Activated CD4-positive, alpha-beta T cell treated with anti-CD3 and anti-CD28 coated beads, Interleukin-2, amount 10 ng/mL, durations not matched to agents 7 days and 5 days (primary cell): ENCODE results near the gene ZNF496. TPM values are rescaled to one million over a fixed set of nuclear protein-coding genes. Genes with fewer than 3 reads are reported as not detected.
"Not testable (repeated sequence)": the region's sequence is repeated elsewhere in the genome, so short reads cannot be mapped to it uniquely, and the experiment has no call there.

Experiments
- CTCF ChIA-PET: fragments of 350-600 bp; sonication (Branson Sonifier 250); formaldehyde crosslinking; loops from one replicate; lab custom pipeline; 2021; ENCODE audit warnings: antibody characterized with exemption; lab: Charles Lee
- POLR2A ChIA-PET: fragments of 350-600 bp; sonication (Branson Sonifier 250); formaldehyde crosslinking; loops from one replicate; lab custom pipeline; 2021; ENCODE audit warnings: antibody characterized with exemption; lab: Charles Lee
- DNase-seq: peaks from one replicate; pipeline ENCODE4 v3.0.0-alpha.2; 2020
- H3K27ac Mint-ChIP-seq: one replicate; pipeline ENCODE4 v1.8.0; 2021; ENCODE audit warnings: mild to moderate bottlenecking, moderate library complexity, mixed read lengths
- H3K27me3 Mint-ChIP-seq: one replicate; pipeline ENCODE4 v1.8.0; 2021; ENCODE audit warnings: mixed read lengths
- H3K36me3 Mint-ChIP-seq: one replicate; pipeline ENCODE4 v1.8.0; 2021; ENCODE audit warnings: low read depth, mixed read lengths
- H3K4me1 Mint-ChIP-seq: one replicate; pipeline ENCODE4 v1.8.0; 2021; ENCODE audit warnings: mixed read lengths
- H3K4me3 Mint-ChIP-seq: one replicate; pipeline ENCODE4 v1.8.0; 2021; ENCODE audit warnings: mild to moderate bottlenecking, moderate library complexity, mixed read lengths
- H3K9me3 Mint-ChIP-seq: one replicate; pipeline ENCODE4 v1.8.0; 2021; ENCODE audit warnings: mixed read lengths
- total RNA-seq, 2 experiments: library from RNA; stranded (reverse); gene quantifications; one replicate each; pipeline ENCODE4 v1.2.3, GENCODE V29; 2021

Gene ZNF496
- 1 to 10 TPM; 7.2 to 7.4 TPM for total RNA-seq

DNA sequence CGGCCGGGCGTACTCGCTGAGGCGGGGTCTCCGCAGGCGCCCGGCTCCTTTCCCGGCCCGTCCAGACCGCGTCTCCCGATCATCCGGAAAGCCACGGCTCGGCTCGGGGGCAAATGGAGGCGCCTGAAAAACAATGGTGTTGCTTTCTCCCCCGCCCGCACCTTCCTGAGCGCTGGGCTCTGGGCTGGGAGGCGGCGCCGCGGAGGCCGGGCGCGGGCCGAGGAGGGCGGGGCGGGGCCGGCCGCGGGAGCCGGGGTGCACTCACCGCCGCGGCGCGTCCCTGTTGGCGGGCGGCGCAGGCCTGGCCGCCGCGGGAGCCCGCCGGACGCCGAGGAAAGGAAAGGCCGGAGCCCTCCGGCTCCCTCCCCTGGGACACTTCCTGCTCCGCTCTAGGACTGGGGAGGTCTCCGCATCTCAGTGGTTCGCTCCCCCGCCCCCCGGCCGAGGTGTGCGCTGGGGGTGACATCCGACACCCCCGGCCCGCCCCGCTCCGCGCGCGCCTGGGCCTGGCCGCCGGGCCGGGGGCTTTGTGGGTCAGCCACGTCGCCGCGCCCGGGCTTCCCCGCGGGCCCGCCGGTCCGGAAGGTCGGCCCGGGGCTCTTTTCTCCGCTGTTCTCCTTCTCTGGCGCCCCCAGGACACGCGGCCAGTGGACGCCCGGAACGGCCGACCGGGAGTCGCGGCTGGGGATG, at the start of gene ZNF496:
Gene ZNF496, minus strand, starts transcription at position 343 of the 690 bp plus-strand sequence. CDS start 2,289 bp downstream, outside the sequence.
- DNase-seq = peak; percentile 41
- Mint-ChIP-seq H3K27me3 (no peaks in the 10 kb centered on the region), H3K27ac (peak within 1 kb of the TSS; percentile 88), H3K4me1 (peaks cover 29% of the 10 kb centered on the region), H3K36me3 (peaks cover 5% of the 10 kb centered on the region), H3K4me3 (peak within 1 kb of the TSS; percentile 88), H3K9me3 (no peaks in the 10 kb centered on the region)
- POLR2A ChIA-PET = no interaction called here
- CTCF ChIA-PET = interaction anchor here (0.6 to 1.6 kb wide), 2 partner anchors 9 to 18 kb away, joined by 3 read pairs; no protein-coding TSS in a partner anchor

DNA sequence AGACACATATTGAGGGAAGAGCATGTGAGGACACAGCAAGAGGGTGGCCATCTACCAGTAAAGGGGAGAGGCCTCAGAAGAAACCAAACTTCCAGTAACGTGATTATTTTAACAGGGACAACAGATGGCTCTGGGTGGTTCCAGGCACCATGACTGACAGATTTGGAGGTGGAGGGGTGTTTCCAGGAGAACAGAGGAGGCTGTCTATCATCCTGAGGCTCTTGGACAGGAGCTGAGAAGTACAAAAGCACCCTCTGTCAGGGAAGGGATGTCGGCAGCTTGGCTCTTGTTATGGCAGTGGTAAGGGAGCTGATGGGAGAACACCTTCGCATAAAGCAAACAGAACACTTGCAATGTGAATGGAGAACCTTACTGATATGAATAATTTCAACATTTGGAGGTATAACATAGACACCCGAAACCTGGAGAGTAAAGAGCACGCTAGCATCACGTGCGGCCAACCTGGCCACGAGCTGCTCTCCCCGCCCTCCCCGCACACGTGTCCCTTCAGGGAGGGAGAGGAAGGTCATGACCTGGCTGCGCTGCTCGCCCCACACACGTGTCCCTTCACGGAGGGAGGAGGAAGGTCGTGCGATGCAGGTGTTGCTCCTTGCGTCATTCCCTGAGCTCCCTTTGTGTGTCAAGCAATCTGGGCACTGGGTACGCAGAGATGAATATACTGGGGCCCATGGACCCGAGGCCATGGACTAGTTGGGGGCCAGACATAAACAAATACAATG, 46.8 kb upstream of the ZNF496 start:
- H3K4me3 Mint-ChIP-seq = no peak overlapping the region
- H3K27ac Mint-ChIP-seq = no peak overlapping the region
- H3K9me3 Mint-ChIP-seq = peaks cover 3% of the 10 kb centered on the region
- H3K36me3 Mint-ChIP-seq = no peaks in the 10 kb centered on the region
- ChIA-PET CTCF (no interaction called here), POLR2A (no interaction called here)
- no peaks in the 10 kb centered on the region for H3K4me1 Mint-ChIP-seq
- no peak for DNase-seq
- peaks cover 6% of the 10 kb centered on the region for H3K27me3 Mint-ChIP-seq

DNA sequence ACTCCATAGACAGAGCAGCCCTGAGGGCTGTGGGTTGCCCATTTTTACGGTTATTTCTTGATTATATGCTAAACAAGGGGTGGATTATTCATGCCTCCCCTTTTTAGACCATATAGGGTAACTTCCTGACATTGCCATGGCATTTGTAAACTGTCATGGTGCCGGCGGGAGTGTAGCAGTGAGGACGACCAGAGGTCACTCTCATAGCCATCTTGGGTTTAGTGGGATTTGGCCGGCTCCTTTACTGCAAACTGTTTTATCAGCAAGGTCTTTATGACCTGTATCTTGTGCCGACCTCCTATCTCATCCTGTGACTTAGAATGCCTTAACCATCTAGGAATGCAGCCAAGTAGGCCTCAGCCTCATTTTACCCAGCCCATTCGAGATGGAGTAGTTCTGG, 46.0 kb upstream of the ZNF496 start:
- H3K9me3 Mint-ChIP-seq, H3K27ac Mint-ChIP-seq, POLR2A ChIA-PET, CTCF ChIA-PET, H3K4me3 Mint-ChIP-seq, H3K27me3 Mint-ChIP-seq, H3K4me1 Mint-ChIP-seq, DNase-seq, H3K36me3 Mint-ChIP-seq: not testable (repeated sequence)

DNA sequence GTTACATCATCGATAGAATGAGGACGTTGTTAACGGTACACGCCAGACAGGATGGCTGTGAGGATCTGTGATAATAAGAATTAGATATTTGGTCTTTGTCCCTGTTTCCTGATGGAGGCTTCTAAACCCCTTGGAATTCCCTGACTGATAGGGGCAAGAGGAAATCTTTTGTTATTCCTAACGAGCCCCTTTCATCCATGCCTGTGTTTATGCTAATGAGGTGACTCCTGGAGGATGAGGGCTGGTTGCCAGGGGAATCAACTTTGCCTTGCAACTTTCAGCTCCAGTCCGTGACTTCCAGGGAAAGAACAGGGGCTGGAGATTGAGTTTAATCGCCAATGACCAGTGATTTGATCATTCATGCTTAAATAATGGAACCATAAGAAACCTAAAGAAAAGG, 45.0 kb upstream of the ZNF496 start:
- Mint-ChIP-seq H3K9me3 (peaks cover 3% of the 10 kb centered on the region), H3K4me1 (peaks cover 4% of the 10 kb centered on the region), H3K36me3 (no peaks in the 10 kb centered on the region), H3K4me3 (no peak overlapping the region), H3K27ac (no peak overlapping the region), H3K27me3 (peaks cover 6% of the 10 kb centered on the region)
- CTCF ChIA-PET = no interaction called here
- POLR2A ChIA-PET = no interaction called here
- DNase-seq = no peak

DNA sequence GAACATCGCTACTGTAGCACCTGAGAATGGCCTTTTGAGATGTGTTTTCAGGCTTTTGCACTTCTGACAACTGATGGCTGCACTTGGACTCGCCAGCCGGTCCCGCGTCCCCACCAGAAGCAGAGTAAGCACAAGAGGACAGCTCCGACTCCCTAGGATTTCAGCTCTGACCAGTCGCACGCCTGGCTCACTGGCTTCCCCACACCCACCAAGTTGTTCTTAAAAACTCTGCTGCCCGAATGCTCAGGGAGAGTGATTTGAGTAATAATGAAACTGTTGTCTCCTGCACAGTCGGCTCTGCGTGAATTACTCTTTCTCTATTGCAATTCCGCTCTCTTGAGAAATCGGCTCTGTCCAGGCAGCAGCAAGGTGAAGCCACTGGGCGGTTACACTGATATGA, 44.1 kb upstream of the ZNF496 start:
- Mint-ChIP-seq H3K27ac (no peak overlapping the region), H3K36me3 (no peaks in the 10 kb centered on the region), H3K9me3 (peaks cover 3% of the 10 kb centered on the region), H3K4me3 (no peak overlapping the region), H3K4me1 (peaks cover 4% of the 10 kb centered on the region), H3K27me3 (peaks cover 6% of the 10 kb centered on the region)
- CTCF ChIA-PET = interaction anchor here (1.9 kb wide), 1 partner anchor 20 kb away, joined by 4 read pairs; no protein-coding TSS in a partner anchor
- POLR2A ChIA-PET = no interaction called here
- no peak for DNase-seq

DNA sequence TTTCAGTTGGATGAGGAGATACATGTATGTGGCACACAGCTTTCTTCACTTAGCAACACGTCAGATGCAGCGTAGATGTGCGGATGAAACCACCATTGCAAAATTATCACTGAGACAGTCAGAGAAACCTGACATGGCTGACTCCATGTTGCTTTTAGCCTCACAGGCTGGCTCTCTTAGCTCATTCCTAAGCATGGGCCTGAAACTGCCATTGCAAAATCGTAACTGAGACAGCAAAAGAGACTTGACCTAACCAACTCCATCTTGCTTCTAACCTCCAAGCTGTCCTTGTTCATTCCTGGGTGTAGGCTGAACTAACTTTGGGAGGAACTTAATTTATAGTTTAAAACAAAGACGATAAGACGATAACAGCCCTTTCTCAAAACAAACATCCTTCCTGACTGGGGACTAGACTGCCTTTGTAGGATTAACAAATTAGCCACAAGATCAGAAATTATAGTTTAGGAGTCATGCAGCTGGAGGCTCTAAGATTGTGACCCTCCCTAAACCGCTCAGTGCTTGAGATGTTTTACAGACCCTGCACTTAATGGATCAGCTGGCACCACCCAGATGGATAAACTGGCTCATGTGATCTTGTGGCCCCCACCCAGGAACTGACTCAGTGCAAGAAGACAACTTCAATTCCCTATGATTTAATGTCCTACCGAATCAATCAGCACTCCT, 43.1 kb upstream of the ZNF496 start:
- H3K4me3 Mint-ChIP-seq, H3K9me3 Mint-ChIP-seq, DNase-seq, H3K27me3 Mint-ChIP-seq, H3K36me3 Mint-ChIP-seq, H3K27ac Mint-ChIP-seq, POLR2A ChIA-PET, H3K4me1 Mint-ChIP-seq: not testable (repeated sequence)
- CTCF ChIA-PET = interaction anchor here (0.9 to 1.9 kb wide), 6 partner anchors 14 to 295 kb away, joined by 3 to 4 read pairs (median 3); no protein-coding TSS in a partner anchor

DNA sequence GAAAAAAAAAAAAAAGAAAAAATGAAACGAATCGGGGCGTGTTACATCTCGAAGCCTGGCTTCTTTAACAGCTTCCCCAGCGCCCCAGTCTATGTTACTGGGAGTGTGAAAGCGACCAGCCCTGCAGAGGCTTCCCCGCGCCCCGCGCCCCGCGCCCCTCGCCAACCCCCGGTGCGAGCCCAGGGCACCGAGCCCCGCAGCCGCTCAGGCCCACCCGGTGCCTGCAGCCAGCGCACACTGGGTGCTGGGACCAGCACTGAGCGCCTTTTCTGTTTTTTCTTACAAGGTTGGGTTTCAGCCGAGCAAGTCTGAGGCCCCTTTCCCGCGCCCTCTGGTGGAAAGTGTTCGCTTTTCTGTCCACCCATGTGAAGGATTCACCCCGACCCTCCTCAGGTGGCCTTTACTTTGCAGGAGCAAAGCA, 42.1 kb upstream of the ZNF496 start:
- peak; percentile 69 for DNase-seq
- ChIA-PET POLR2A (no interaction called here), CTCF (interaction anchor here (0.9 to 1.7 kb wide), 6 partner anchors 11 to 49 kb away, joined by 3 to 9 read pairs (median 4); no protein-coding TSS in a partner anchor)
- H3K27me3 Mint-ChIP-seq = peaks cover 3% of the 10 kb centered on the region
- H3K27ac Mint-ChIP-seq = no peak overlapping the region
- no peak overlapping the region for H3K4me3 Mint-ChIP-seq
- peaks cover 4% of the 10 kb centered on the region for H3K4me1 Mint-ChIP-seq
- H3K36me3 Mint-ChIP-seq = no peaks in the 10 kb centered on the region
- H3K9me3 Mint-ChIP-seq = no peaks in the 10 kb centered on the region

DNA sequence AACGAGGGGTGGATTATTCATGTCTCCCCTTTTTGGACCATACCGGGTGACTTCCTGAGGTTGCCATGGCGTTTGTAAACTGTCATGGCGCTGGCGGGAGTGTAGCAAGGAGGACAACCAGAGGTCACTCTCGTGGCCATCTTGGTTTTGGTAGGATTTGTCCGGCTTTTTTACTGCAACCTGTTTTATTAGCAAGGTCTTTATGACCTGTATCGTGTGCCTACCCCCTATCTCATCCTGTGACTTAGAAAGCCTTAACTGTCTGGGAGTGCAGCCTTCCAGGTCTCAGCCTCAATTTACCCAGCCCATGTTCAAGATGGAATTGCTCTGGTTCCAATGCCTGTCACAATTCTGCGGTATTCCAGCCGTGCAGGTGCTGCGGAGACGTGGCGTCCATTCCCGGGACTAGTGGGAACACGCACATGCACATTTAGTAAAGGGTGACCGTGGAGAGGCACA, 40.2 kb upstream of the ZNF496 start:
- Mint-ChIP-seq H3K4me3 (no peak overlapping the region), H3K27ac (no peak overlapping the region), H3K4me1 (peaks cover 4% of the 10 kb centered on the region), H3K9me3 (peaks cover 7% of the 10 kb centered on the region), H3K27me3 (peaks cover 3% of the 10 kb centered on the region), H3K36me3 (no peaks in the 10 kb centered on the region)
- CTCF ChIA-PET = interaction anchor here (1.4 kb wide), 2 partner anchors 21 to 117 kb away, joined by 4 read pairs; no protein-coding TSS in a partner anchor
- DNase-seq = no peak
- POLR2A ChIA-PET = no interaction called here

DNA sequence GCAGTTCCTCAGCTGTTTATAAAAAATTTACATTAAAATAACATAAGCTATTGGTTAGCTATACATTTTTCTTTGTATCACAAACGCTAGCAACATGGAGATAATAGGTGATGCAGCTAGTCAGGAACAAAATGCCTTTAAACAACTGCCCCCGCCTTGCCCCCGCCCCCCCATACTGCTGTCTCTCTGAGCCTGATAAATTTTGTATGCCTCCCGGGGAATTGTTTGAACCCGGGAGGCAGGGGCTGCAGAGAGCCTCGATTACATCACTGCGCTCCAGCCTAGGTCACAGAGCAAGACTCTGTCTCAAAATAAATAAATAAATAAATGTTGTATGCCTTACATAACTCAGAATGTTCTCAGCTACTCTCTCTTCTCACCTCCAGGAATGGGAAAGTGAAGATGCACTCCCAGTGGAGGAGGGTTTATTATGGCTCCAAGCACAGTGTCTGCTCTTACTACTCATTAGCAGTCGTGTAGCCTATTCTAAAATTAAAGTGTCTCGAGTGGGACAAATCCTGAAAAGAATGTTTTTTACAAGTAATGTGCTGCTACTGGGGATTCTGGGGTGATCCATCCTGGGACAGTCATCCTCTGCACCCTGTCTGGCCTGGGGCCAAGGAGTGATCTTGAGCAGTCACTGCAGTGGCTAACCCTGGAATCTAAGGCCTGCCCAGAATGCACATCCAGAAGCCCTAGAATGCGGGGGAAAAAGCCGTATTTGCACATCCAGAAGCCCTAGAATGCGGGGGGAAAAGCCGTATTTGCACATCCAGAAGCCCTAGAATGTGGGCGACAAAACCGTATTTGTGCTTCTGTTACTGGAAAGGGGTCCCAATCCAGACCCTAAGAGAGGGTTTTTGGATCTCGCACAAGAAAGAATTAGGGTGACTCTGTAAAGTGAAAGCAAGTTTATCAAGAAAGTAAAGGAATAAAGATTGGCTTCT, 39.4 kb upstream of the ZNF496 start:
- no peaks in the 10 kb centered on the region for H3K36me3 Mint-ChIP-seq
- no peak overlapping the region for H3K27ac Mint-ChIP-seq
- H3K27me3 Mint-ChIP-seq = peaks cover 3% of the 10 kb centered on the region
- no peak overlapping the region for H3K4me3 Mint-ChIP-seq
- H3K9me3 Mint-ChIP-seq = peaks cover 8% of the 10 kb centered on the region
- H3K4me1 Mint-ChIP-seq = peaks cover 4% of the 10 kb centered on the region
- DNase-seq = no peak
- ChIA-PET CTCF (no interaction called here), POLR2A (no interaction called here)

DNA sequence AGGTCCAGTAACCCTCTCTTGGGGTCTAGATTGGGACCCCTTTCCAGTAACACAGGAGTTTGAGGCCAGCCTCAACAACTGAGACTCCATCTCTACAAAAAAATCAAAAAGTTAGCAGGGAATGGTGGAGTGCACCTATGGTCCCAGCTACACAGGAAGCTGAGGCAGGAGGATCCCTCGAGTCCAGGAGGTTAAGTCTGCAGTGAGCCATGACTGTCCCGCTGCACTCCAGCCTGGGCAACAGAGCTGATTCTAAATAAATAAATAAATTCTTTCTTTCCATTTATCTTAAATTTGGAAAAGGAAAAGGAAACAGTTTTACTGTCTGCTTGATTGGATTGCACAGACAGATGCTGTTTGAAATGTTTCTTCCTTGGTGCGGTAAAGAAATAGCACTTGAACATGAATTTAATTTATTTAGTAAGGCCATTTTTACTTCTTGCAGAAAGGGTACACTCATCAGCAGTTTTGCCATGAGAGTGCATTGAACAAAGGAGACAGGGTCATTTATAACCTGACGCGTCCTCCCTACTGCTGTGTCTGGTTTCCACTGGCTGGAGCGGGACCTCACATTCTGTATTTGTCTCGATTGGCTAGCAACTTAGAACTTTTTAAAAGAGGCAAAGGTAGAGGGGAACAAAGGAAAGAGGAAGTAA, 37.0 kb upstream of the ZNF496 start:
- no peak overlapping the region for H3K27ac Mint-ChIP-seq
- H3K4me3 Mint-ChIP-seq = no peak overlapping the region
- H3K9me3 Mint-ChIP-seq = peaks cover 14% of the 10 kb centered on the region
- peaks cover 4% of the 10 kb centered on the region for H3K4me1 Mint-ChIP-seq
- ChIA-PET POLR2A (no interaction called here), CTCF (no interaction called here)
- H3K27me3 Mint-ChIP-seq = no peaks in the 10 kb centered on the region
- no peak for DNase-seq
- H3K36me3 Mint-ChIP-seq = no peaks in the 10 kb centered on the region

DNA sequence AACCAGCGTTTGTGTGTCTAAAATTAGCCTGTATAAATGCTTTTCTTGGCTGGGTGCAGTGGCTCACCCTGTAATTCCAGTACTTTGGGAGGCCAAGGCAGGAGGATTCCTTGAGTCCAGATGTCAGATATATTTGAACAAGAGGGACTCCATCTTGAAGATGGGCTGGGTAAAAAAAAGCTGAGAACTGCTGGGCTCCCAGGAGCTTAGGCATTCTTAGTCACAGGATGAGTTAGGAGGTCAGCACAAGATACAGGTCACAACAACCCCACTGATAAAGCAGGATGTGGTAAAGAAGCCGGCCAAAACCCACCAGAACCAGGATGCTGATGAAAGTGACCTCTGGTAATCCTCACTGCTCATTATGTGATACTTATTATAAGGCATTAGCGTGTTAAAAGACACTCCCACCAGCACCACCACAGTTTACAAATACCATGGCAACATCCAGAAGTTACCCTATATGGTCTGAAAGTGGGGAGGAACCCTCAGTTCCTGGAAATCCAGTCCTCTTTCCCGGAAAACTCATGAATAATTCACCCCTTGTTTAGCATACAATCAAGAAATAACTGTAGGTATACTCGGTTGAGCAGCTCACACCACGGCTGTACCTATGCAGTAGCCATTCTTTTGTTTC, 36.2 kb upstream of the ZNF496 start:
- CTCF ChIA-PET = no interaction called here

More for the DNA sequence above, 36.2 kb upstream of the ZNF496 start:
- peaks cover 14% of the 10 kb centered on the region for H3K9me3 Mint-ChIP-seq
- H3K27ac Mint-ChIP-seq = no peak overlapping the region
- no peaks in the 10 kb centered on the region for H3K36me3 Mint-ChIP-seq
- peaks cover 4% of the 10 kb centered on the region for H3K4me1 Mint-ChIP-seq
- no peaks in the 10 kb centered on the region for H3K27me3 Mint-ChIP-seq
- POLR2A ChIA-PET = no interaction called here
- DNase-seq = no peak
- H3K4me3 Mint-ChIP-seq = no peak overlapping the region
